ENCODE results near the gene PLOD1. TPM values are rescaled to one million over a fixed set of nuclear protein-coding genes. Genes with fewer than 3 reads are reported as not detected.

Gene PLOD1
- total and polyA plus RNA-seq, 10 of the 15 experiments (the other 5 are each of a cell fraction or from before 2014, with no cell fraction given), result 10.6 to 42.6 (median 29.3) TPM

DNA sequence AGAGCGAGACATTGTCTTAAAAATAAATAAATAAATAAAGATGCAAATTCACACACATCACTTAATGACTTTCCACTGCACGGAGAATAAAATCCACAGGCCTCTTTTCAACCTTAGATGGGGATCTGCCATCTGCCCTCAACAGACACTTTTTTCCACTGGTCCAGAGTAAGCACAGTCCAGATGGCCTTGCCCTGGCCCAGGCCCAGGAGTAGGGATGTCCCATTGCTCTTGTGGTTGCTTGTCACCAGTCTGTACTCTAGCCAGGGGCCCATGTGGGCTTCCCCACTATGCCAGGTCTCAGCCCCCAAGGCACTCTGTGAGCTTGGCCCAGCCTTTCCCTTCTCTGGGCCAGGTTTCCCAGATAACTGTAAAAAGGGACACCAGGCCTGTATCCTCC is 17.4 kb downstream of the PLOD1 start:
- no peaks in the 10 kb centered on the region for H3K4me1 ChIP-seq (ENCODE audit: control insufficient read depth, insufficient read depth, low read length)
- ChIA-PET CTCF (interaction anchor here (0.6 to 0.8 kb wide), 2 partner anchors 42 to 113 kb away, joined by 3 read pairs; no protein-coding TSS in a partner anchor), POLR2A (no interaction called here), SMC1A (ENCODE audit: uncharacterized antibody, unreplicated experiment) (no interaction called here), RAD21 (ENCODE audit: unreplicated experiment) (no interaction called here)
- ATAC-seq (no peak), FAIRE-seq (no peak), DNase-seq (ENCODE audit: low read depth, low spot score) (no peak)
- no peaks in the 10 kb centered on the region for H4K20me1 ChIP-seq (ENCODE audit: control insufficient read depth, insufficient read depth)
- BruUV-seq (replicated peaks), result no TSS peak
- no peak overlapping the region for H2AFZ ChIP-seq (ENCODE audit: control insufficient read depth, low read depth, low read length)
- no peaks in the 10 kb centered on the region for H3K27me3 ChIP-seq (replicated peaks in 1 of 2; ENCODE audit: control insufficient read depth in 2 of 2, insufficient read depth in 2 of 2, low read length in 1 of 2)
- H3K9ac ChIP-seq (ENCODE audit: control insufficient read depth, insufficient read depth, low read length), result no peak overlapping the region
- H3K9me3 ChIP-seq (replicated peaks; ENCODE audit: control insufficient read depth, insufficient read depth, low read length), result peaks cover 4% of the 10 kb centered on the region; the same call in 1 of the 3 replicates
- peaks cover 0 to 17% of the 10 kb centered on the region in 2 experiments for H3K36me3 ChIP-seq (ENCODE audit: control insufficient read depth in 2 of 2, insufficient read depth in 2 of 2, low read length in 1 of 2)
- no peak overlapping the region for H3K4me2 ChIP-seq (ENCODE audit: control insufficient read depth, insufficient read depth)
- TF ChIP-seq BMI1 (IDR thresholded peaks at IDR 0.05; ENCODE audit: borderline replicate concordance) (no peak), BACH1 (IDR thresholded peaks at IDR 0.05; ENCODE audit: borderline replicate concordance) (no peak), SRF (IDR thresholded peaks at IDR 0.05; ENCODE audit: low read depth in 2 of 2, low read length in 2 of 2) (no peak), SREBF2 (IDR thresholded peaks at IDR 0.05; ENCODE audit: low read length) (no peak), BCL11A (IDR thresholded peaks at IDR 0.05; ENCODE audit: low read depth, low read length) (no peak), POU2F2 (IDR thresholded peaks at IDR 0.05; ENCODE audit: borderline replicate concordance, low read depth, low read length) (no peak), TARDBP (IDR thresholded peaks at IDR 0.05; ENCODE audit: borderline replicate concordance) (no peak), NFXL1 (IDR thresholded peaks at IDR 0.05; ENCODE audit: borderline replicate concordance) (no peak), CHD1 (IDR thresholded peaks at IDR 0.05; ENCODE audit: low read depth, low read length) (no peak), JUND (IDR thresholded peaks at IDR 0.05; ENCODE audit: low read depth, low read length) (no peak), SPI1 (IDR thresholded peaks at IDR 0.05; ENCODE audit: borderline replicate concordance, insufficient read depth, low read depth, low read length) (no peak)
- TF ChIP-seq, protein P1, sequence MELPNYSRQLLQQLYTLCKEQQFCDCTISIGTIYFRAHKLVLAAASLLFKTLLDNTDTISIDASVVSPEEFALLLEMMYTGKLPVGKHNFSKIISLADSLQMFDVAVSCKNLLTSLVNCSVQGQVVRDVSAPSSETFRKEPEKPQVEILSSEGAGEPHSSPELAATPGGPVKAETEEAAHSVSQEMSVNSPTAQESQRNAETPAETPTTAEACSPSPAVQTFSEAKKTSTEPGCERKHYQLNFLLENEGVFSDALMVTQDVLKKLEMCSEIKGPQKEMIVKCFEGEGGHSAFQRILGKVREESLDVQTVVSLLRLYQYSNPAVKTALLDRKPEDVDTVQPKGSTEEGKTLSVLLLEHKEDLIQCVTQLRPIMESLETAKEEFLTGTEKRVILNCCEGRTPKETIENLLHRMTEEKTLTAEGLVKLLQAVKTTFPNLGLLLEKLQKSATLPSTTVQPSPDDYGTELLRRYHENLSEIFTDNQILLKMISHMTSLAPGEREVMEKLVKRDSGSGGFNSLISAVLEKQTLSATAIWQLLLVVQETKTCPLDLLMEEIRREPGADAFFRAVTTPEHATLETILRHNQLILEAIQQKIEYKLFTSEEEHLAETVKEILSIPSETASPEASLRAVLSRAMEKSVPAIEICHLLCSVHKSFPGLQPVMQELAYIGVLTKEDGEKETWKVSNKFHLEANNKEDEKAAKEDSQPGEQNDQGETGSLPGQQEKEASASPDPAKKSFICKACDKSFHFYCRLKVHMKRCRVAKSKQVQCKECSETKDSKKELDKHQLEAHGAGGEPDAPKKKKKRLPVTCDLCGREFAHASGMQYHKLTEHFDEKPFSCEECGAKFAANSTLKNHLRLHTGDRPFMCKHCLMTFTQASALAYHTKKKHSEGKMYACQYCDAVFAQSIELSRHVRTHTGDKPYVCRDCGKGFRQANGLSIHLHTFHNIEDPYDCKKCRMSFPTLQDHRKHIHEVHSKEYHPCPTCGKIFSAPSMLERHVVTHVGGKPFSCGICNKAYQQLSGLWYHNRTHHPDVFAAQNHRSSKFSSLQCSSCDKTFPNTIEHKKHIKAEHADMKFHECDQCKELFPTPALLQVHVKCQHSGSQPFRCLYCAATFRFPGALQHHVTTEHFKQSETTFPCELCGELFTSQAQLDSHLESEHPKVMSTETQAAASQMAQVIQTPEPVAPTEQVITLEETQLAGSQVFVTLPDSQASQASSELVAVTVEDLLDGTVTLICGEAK (IDR thresholded peaks at IDR 0.05; ENCODE audit: borderline replicate concordance), result no peak
- TF ChIP-seq, protein P2, sequence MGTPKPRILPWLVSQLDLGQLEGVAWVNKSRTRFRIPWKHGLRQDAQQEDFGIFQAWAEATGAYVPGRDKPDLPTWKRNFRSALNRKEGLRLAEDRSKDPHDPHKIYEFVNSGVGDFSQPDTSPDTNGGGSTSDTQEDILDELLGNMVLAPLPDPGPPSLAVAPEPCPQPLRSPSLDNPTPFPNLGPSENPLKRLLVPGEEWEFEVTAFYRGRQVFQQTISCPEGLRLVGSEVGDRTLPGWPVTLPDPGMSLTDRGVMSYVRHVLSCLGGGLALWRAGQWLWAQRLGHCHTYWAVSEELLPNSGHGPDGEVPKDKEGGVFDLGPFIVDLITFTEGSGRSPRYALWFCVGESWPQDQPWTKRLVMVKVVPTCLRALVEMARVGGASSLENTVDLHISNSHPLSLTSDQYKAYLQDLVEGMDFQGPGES (IDR thresholded peaks at IDR 0.05), result no peak
- 89% methylated on average over 2 of the region's 2 CpGs for WGBS (ENCODE audit: insufficient coverage, insufficient replicate concordance, low lambda C conversion rate, missing lambda C conversion rate)
- H3K27ac ChIP-seq (ENCODE audit: control insufficient read depth, insufficient read depth), result no peak overlapping the region
- intact Hi-C loops (cut with micrococcal nuclease; ENCODE audit: unreplicated experiment), result no loop called here
- no peak overlapping the region for H3K4me3 ChIP-seq
- H3K79me2 ChIP-seq (ENCODE audit: control insufficient read depth, insufficient read depth, low read length), result no peaks in the 10 kb centered on the region
- in situ Hi-C loops (cut with MboI), result no loop called here

Data from GM12878 (cell line).